DMS 273 (cell line): ENCODE measurements around the gene CARMIL1.

ENCODE experiments used
- DNase-seq: peaks from one replicate; lab custom pipeline; 2025; ENCODE audit not compliant: unreplicated experiment; lab: John Stamatoyannopoulos, UW

The CARMIL1 gene

DNA sequence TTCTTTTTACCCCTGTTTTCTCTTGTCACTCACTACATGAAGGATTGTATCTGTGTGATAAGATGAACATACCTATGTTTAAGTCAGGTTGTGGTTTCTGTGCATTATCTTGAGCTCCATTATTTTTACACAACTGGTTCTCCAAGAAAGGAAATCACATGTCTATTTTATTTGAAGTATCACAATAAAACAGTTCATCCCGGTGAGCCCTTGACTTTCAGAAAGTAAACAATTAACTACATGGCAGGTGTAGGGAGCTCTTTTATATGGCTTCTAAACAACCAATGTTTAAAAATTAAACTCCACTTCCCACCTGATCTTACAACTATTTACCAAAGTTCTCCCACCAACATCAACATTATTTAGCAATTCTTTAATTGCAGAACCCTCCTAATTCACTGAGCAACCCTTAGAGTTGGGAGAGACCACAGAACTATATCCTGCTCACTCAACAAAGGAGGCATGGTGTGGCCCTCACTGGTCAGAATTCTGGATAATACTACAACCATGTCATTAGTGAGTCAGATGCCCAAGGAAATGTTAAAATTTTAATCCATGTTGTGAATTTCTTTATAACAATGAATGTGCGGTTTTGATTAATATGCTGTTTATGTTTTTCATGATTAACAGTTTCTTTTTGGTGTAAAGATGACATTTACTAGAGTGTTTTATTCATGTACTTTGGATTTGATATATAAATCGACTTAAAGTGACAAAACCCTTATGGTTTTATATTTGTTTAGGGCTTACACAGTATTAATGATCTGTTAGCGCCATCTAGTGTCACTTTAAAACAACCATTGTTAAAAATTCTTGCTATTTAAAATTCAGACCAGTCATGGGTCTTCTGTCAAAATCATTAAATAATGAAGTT, 322.9 kb downstream of the CARMIL1 start:
- peak; percentile 70 for DNase-seq

GRCh38 chr6:25602674-25602982, 323.5 kb downstream of the CARMIL1 start:
- DNase-seq, result no peak

DNA sequence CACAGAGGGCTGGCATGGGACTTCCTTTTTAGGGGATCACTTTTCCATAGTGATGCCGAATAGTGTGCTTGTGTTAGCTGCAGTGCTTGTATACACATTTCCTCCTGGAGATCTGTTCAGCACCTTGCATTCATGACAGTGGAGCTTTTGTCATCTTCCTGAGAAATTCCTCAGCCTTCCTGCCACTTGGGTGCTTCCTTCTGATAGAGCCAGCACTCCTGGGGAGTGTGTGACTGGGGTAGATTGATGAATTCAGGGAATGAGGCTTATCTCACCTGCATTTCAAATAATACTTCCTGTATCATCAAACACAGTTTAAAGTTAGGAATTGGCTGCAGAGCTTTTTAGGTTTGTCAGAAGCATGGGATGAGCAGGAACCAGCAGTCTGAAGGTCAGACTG, 324.1 kb downstream of the CARMIL1 start:
- DNase-seq, result no peak

DNA sequence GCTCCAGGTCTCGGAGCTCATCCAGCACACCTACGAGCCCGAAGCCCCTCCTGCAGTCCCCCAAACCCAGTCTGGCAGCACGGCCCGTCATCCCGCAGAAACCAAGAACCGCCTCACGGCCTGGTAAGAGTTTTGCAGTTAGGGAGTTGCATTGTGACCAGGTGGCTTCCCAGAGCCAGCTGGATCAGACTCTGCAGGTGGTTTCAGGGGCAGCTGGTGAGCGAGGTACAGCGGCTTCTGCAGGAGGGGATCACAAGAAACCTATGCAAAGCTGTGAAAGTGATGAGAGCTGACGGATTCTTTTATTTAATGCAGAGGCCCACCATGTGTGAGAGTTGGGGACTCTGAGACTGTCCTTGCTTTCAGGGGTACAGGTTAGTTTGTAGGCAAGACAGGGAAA, 327.0 kb downstream of the CARMIL1 start:
- DNase-seq, result peak; percentile 7

GRCh38 chr6:25608558-25609174, 329.5 kb downstream of the CARMIL1 start:
- DNase-seq, result no peak

- DNase-seq, result no peak
Observed at GRCh38 chr6:25612666-25613065, 333.5 kb downstream of the CARMIL1 start.

GRCh38 chr6:25613415-25613814, 334.2 kb downstream of the CARMIL1 start:
- no peak for DNase-seq

DNA sequence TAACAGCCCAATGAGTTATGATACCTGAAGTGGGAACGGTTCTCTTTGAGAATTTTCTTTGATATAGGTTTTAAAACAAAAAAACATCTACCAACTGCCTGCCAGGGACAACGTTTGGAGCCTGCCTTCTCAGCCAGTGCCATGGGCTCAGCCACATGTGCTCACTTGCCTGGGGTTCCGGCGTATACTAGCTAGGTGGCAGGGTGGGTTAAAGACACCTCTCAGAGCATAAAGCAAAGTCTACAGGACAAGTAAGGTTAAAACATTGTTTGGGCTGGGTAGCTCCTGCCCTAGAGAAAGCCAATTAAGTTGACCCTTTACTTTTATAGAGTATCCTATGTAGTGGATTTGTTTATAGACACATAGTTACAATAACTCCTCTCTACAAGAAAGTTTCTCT, 334.9 kb downstream of the CARMIL1 start:
- DNase-seq, result no peak

DNA sequence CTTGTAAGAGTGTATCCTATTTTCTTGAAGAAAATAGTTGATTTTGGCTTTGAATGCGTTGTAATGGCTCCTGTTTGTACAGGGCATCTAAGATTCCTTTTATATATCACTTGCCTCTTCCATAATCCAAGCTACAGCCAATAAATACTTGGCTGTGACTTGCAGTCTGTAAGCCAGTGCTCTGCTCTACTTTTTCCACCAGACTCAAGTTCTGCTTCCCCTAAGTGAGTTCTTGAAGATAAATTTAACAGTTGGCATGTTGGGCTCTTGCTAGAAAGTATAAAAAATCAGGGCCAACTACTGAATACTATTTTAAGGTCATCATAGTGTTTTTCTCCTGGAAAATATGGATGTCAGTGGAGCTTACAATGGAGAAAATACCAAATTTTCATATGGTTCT, 336.3 kb downstream of the CARMIL1 start:
- DNase-seq, result no peak

DNA sequence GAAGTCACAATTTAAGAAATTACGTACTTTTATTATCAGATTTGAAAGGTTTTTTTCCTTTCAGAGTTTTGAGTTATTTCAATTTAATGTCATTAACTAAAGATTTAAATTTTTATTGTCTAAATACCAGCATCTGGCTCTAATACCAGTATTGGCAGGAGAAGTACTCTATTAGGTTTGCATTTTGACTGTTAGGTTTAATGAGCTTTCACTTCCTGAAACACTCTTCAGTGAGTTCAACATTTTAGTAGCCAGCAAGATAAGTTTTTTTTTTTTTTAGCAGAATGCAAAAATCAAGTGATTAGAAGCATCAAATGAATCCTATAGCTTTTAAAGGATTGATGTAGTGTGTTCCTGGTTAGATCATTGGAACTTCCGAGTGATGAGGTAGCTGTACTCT, 338.8 kb downstream of the CARMIL1 start:
- no peak for DNase-seq

DNA sequence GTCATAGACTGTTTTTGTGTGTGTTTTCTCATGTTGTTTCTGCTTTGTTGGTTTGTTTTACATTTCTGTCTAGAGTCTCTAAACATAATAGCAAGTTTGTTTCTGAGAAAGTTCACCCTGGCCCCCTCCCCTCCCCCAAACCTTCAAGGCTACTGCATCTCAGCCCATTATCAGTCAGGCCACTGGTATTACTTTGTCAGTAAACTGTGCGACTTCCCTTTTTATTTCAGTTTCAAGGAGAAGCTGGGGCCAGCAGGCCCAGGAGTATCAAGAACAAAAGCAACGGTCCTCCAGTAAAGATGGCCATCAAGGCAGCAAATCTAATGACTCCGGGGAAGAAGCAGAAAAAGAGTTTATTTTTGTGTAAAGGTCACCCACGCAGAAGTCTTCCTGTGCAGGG, 340.0 kb downstream of the CARMIL1 start:
- no peak for DNase-seq

DNA sequence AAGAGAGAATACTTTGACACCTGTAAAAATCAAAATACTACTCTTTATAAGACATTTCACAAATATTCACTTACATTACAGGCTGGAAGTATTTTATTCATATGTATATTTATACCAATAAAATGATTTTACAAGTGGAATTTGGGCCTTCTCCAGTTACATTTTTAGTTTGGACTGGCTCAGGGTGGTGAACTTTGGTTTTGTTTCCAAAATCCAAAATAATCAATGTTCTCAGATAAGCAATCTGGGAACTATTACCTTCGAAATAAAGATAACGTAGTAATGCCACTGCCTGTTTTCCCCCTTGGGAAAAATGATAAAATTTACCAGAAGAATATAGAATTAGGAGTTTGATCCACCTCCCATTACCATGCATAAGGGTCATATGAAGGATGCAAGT, 341.2 kb downstream of the CARMIL1 start:
- no peak for DNase-seq

DNA sequence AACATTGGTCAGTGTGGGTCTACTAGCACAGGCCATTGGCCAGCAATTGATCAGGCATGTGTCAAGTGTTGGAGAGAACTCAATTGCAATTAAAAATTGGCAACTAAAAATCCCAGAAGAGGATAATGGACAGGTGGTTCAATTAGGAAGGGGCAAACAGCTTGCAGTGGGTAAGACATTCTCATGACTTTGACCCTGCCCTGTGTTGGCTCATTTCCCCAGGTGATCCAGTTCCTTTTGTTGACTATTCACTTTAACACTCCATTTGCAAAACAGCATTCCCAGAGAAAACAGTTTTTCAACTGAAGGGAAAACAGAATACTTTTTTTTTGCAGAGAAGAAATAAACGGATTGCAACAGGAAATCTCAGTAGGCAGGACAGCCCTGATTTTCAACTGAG, 343.9 kb downstream of the CARMIL1 start:
- no peak for DNase-seq

DNA sequence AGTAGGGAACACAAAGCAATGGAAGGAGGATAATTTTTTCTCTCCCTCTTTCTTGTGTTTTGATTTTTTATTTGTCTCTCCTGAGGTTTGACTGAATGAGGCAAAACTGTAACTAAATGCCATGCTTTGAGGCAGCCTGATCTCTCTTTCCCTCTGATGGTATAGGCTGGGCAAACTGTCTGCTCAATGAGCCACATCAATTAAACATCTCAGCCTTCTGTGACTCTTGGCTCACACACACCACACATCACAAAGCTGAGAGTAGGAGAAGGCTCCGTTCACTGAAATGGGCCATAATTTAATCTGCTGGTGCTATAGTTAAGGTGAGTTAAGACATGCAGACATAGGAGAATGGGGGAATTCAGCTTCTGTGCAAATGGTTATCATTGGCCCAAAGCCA, 344.7 kb downstream of the CARMIL1 start:
- DNase-seq, result peak; percentile 39

GRCh38 chr6:25627001-25627400, 347.8 kb downstream of the CARMIL1 start:
- no peak for DNase-seq

- DNase-seq, result no peak
Observed at GRCh38 chr6:25628471-25629197, 349.5 kb downstream of the CARMIL1 start.

GRCh38 chr6:25629198-25629576, 350.0 kb downstream of the CARMIL1 start:
- DNase-seq, result peak; percentile 9

- no peak for DNase-seq
Observed at GRCh38 chr6:25630508-25631278, 351.5 kb downstream of the CARMIL1 start.

DNA sequence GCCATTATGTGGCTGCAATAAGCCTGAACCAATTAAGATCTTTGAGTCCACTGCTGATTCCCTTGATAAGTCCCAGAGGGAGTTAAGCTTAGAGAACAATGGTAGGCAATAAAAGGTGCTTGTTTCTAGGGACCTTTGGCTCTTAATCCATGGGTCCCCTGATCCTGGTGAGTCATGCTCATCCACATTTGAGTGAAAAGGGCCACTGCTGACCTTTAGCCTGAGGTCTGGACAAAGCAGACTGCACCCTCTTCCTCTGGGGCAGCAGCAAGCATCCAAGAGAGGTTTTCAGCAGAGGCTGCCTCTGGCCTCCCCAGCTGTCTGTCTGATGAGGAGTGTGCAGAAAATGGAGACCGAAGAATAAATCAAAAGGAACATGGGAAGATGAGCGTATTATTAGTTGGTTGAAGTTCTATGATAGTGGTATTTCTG, 356.7 kb downstream of the CARMIL1 start:
- DNase-seq, result no peak

DNA sequence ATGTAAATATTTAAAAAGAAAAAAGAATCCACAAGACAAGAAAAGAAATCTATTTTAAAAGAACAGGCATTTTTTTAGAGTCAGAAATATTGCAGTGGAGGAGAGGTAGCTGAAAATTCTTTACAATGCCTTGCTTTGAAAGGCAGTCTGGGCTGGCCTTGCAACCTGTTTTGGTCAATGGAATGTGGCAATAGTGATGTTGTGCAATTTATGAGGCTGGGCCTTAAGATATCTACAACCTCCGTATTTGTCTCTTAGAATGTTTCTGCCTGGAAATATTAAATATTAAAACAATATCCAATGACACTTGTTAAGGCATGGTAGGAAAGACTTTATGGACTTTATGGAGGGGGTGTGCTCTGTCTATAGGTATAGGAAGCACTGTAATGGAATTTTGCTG, 358.0 kb downstream of the CARMIL1 start:
- no peak for DNase-seq

DNA sequence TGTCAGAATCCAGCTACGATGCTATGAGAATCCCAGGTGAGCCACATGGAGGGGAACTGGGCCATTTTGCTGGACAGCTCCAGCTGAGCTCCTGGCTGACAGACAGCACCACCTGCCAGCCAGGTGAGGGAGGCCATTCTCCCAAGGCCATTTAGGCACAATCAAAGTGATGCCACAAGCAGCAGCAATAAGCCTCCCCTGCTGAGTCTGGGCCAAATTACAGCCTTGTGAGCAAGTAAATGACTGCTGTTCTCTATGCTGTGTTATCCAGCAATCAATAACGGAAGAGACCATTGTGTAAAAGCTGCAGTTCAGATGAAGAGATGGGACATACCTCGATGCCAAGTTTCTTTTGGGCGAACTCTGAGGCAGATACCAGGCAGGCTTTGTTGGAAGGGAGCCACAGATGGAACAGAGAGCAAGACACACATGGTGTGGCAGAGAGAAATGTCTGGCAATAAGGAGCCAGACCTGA, 358.8 kb downstream of the CARMIL1 start:
- DNase-seq, result no peak
